ENCODE data around the gene ALDH1A3.

Gene ALDH1A3

DNA sequence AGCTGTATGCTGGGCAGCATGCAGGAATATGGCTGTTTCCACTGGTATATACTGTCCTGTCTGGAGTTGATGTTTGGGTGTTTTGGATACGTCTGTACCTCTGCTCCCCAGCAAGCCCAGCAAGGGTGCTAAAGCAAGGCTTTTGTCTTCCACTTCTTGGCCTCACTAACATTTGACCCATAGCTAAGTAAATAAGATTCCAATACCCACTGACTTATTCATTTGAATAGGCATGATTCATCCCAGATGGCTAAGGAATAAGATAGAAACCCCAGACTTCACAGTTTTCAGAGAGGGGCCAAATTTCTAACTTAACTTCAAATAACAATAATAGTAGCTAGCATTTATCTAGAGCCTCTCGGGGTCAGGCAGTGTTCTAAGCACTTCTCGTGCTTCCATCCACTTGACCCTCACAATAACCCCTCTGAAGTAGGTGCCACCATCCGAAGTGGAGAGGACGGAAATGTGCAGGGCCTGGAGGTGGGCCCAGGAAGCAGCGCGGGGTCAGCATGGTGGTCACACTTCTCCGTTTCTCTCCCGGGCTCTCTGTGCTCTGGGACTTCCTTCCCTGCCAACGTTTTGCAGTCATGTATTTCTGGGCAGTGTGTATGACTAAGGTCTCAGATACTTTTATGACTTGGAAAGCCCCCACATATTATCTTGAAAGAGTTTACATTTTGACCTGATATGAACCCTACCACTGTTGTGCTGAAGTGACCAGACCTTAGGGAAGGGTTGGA is 78.9 kb downstream of the ALDH1A3 start:
- no peaks in the 10 kb centered on the region for H3K27me3 ChIP-seq (ENCODE audit: insufficient read depth, low read depth, severe bottlenecking)
- H3K36me3 ChIP-seq, result no peaks in the 10 kb centered on the region
- H3K9me3 ChIP-seq (ENCODE audit: severe bottlenecking), result no peaks in the 10 kb centered on the region
- no peak for DNase-seq
- no peak overlapping the region for H3K27ac ChIP-seq
- no peak overlapping the region for H3K4me3 ChIP-seq (ENCODE audit: low read depth, low read length)
- TF ChIP-seq, protein P1, sequence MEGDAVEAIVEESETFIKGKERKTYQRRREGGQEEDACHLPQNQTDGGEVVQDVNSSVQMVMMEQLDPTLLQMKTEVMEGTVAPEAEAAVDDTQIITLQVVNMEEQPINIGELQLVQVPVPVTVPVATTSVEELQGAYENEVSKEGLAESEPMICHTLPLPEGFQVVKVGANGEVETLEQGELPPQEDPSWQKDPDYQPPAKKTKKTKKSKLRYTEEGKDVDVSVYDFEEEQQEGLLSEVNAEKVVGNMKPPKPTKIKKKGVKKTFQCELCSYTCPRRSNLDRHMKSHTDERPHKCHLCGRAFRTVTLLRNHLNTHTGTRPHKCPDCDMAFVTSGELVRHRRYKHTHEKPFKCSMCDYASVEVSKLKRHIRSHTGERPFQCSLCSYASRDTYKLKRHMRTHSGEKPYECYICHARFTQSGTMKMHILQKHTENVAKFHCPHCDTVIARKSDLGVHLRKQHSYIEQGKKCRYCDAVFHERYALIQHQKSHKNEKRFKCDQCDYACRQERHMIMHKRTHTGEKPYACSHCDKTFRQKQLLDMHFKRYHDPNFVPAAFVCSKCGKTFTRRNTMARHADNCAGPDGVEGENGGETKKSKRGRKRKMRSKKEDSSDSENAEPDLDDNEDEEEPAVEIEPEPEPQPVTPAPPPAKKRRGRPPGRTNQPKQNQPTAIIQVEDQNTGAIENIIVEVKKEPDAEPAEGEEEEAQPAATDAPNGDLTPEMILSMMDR (IDR thresholded peaks at IDR 0.05; ENCODE audit: low read depth, low read length), result no peak

DNA sequence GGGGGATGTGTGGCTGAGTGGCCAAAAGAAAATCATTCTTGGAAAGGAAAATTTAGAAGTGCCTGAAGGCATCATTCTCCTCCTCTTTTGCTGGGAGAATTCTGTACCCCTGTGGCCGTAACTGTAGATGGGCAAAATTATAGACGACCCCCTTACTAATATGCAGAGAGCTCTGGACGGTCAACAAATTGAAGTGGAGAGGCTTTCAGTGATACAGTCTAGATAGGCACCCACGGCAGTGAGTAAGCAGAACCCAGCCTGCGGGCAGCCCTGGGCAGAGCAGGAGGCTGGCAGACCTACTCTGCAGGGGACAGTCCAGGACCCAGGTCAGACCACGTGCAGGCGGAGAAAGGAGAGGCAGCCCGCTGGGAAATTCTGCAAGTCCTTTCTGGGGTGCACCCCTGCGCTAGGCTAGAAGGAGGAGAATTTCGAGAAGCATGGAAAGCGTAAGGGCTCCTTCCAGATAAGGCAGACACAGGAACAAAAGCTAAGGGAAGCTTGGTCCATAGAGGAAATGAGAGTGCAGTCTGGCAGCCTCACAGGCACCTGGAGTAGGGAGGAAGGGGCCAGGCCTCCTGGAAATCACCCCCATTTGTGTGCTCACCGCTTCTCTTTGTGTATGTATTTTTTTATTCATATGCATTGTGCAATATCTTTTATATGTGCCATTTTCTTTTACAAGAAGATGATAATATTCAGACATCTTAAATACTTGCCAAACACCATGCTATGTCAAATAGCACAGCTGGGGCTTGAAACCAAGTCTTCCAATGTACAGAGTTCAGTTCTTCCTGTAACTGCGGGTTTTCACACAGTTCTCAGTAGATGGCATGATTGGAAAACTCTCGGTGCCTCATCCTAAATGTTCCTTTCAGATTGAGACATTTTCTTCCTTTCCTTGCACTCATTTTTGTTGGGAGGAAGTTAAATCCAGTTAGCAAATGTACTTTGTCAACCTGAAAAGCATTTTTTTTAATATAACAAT is 79.7 kb downstream of the ALDH1A3 start:
- H3K27me3 ChIP-seq (ENCODE audit: insufficient read depth, low read depth, severe bottlenecking), result no peaks in the 10 kb centered on the region
- no peak overlapping the region for H3K4me3 ChIP-seq (ENCODE audit: low read depth, low read length)
- H3K27ac ChIP-seq, result no peak overlapping the region
- TF ChIP-seq, protein P1 (IDR thresholded peaks at IDR 0.05; ENCODE audit: low read depth, low read length), result no peak
- no peak for DNase-seq
- H3K9me3 ChIP-seq (ENCODE audit: severe bottlenecking), result no peaks in the 10 kb centered on the region
- no peaks in the 10 kb centered on the region for H3K36me3 ChIP-seq
